ENCODE data around the gene POLR2E. TPM values are rescaled to one million over a fixed set of nuclear protein-coding genes. Genes with fewer than 3 reads are reported as not detected.

The POLR2E gene
- total RNA-seq, 6 donors from 2014 or later, result 50.0 to 176 (median 103) TPM

DNA sequence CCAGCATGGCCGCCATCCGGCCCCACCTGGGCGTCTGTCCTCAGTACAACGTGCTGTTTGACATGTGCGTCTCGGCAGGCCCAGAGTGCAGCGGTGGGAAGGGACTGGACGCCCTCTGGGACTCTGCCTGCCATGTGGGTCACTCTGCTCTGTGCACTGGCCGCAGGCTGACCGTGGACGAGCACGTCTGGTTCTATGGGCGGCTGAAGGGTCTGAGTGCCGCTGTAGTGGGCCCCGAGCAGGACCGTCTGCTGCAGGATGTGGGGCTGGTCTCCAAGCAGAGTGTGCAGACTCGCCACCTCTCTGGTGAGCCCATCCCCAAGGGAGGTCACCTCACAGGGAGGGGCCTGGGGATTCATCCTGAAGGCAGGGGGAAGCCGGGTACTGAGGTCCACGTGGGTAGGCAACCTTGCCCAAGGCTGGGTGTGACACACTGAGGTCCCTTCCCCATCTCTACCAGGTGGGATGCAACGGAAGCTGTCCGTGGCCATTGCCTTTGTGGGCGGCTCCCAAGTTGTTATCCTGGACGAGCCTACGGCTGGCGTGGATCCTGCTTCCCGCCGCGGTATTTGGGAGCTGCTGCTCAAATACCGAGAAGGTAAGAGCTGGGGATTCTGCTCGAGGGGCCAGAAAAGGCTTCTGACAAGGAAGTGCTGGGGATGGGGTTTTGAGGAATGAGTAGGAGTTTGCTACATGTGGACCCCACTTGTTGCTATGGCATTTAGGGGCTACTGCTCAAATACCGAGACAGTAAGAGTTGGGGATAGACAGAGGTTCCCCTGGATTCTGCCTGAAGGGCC, 44.0 kb downstream of the POLR2E start:
- H3K4me3 ChIP-seq, result no peak overlapping the region
- DNase-seq (peak in 1 of 2 donors; percentile 79), ATAC-seq (ENCODE audit: low FRiP score in 2 of 2) (no peak)
- H3K36me3 ChIP-seq, result peaks cover 0 to 16% (median 5%) of the 10 kb centered on the region in 4 donors
- TF ChIP-seq EP300 (IDR thresholded peaks at IDR 0.05), result no peak
- TF ChIP-seq POLR2AphosphoS5 (IDR thresholded peaks at IDR 0.05), result no peak
- no peak for TF ChIP-seq POLR2A (IDR thresholded peaks at IDR 0.05)
- TF ChIP-seq, protein P1, sequence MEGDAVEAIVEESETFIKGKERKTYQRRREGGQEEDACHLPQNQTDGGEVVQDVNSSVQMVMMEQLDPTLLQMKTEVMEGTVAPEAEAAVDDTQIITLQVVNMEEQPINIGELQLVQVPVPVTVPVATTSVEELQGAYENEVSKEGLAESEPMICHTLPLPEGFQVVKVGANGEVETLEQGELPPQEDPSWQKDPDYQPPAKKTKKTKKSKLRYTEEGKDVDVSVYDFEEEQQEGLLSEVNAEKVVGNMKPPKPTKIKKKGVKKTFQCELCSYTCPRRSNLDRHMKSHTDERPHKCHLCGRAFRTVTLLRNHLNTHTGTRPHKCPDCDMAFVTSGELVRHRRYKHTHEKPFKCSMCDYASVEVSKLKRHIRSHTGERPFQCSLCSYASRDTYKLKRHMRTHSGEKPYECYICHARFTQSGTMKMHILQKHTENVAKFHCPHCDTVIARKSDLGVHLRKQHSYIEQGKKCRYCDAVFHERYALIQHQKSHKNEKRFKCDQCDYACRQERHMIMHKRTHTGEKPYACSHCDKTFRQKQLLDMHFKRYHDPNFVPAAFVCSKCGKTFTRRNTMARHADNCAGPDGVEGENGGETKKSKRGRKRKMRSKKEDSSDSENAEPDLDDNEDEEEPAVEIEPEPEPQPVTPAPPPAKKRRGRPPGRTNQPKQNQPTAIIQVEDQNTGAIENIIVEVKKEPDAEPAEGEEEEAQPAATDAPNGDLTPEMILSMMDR (IDR thresholded peaks at IDR 0.05), result no peak
- no peaks in the 10 kb centered on the region for H3K4me1 ChIP-seq
- WGBS, 2 donors, result 87 to 95% methylated on average over 14 to 17 of the region's 31 CpGs
- no peak overlapping the region for H3K27ac ChIP-seq
- H3K27me3 ChIP-seq, result no peaks in the 10 kb centered on the region
- H3K9me3 ChIP-seq, result peaks cover 0 to 2% (median 0%) of the 10 kb centered on the region in 4 donors

DNA sequence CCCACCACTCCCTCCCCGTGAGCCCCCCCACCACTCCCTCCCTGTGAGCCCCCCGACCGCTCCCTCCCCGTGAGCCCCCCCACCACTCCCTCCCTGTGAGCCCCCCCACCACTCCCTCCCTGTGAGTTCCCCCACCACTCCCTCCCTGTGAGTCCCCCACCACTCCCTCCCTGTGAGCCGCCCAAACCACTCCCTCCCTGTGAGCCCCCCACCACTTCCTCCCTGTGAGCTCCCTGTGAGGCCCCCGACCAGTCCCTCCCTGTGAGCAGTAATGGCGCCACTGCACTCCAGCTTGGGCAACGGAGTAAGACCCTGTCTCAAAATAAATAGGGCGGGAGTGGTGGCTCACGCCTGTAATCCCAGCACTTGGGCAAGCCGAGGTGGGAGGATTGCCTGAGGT, 45.4 kb downstream of the POLR2E start:
- Histone ChIP-seq H3K4me3 (no peak overlapping the region), H3K9me3 (no peaks in the 10 kb centered on the region), H3K36me3 (peaks cover 0 to 13% (median 5%) of the 10 kb centered on the region in 4 donors), H3K4me1 (no peaks in the 10 kb centered on the region), H3K27me3 (no peaks in the 10 kb centered on the region), H3K27ac (no peak overlapping the region)
- DNase-seq, result no peak
- ATAC-seq (ENCODE audit: low FRiP score in 2 of 2), result no peak
- TF ChIP-seq POLR2A (IDR thresholded peaks at IDR 0.05), result no peak
- 53 to 65% methylated on average over 5 of the region's 11 CpGs for WGBS, 2 donors

DNA sequence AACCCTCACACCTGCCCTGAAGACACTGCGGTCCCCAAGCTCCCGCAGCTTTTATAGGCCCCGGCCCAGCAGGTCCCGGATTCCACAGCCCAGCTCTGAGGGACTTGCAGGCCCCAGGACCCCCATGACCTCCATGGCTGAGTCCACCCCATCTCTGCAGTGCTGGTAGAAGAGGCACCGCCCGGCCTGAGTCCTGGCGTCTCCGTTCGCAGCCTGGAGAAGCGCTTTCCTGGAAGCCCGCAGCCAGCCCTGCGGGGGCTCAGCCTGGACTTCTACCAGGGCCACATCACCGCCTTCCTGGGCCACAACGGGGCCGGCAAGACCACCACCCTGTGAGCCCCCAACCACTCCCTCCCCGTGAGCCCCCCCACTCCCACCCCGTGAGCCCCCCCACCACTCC, 46.1 kb downstream of the POLR2E start:
- Histone ChIP-seq H3K36me3 (peaks cover 0 to 14% (median 5%) of the 10 kb centered on the region in 4 donors), H3K27ac (no peak overlapping the region), H3K4me3 (no peak overlapping the region), H3K9me3 (no peaks in the 10 kb centered on the region), H3K27me3 (no peaks in the 10 kb centered on the region), H3K4me1 (no peaks in the 10 kb centered on the region)
- 94 to 96% methylated on average over 4 to 13 of the region's 17 CpGs for WGBS, 2 donors
- DNase-seq (peak in 1 of 2 donors; percentile 46), ATAC-seq (ENCODE audit: low FRiP score in 2 of 2) (no peak)
- TF ChIP-seq EP300 (IDR thresholded peaks at IDR 0.05), result no peak
- TF ChIP-seq, protein P1 (IDR thresholded peaks at IDR 0.05), result no peak
- no peak for TF ChIP-seq POLR2AphosphoS5 (IDR thresholded peaks at IDR 0.05)
- TF ChIP-seq POLR2A (IDR thresholded peaks at IDR 0.05), result no peak

DNA sequence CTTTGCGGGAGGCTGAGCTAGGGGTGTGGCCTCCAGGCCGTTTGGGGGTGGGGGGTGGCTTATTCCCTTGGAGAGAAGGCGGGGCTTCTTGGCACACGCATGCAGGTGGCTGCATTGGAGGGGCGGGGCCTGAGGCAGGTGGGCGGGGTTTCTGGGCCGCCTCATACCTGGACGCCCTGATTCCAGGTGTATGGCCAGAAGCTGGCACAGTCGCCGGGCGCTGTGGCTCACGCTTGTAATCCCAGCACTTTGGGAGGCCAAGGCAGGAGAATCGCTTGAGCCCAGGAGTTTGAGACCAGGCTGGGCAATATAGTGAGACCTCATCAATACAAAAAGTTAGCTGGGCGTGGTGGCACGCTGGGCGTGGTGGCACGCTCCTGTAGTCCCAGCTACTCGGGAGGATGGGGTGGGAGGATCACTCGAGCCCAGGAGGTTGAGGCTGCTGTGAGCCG, 47.5 kb downstream of the POLR2E start:
- ATAC-seq (ENCODE audit: low FRiP score in 2 of 2), result no peak
- H3K27me3 ChIP-seq, result no peaks in the 10 kb centered on the region

More for the DNA sequence above, 47.5 kb downstream of the POLR2E start:
- peak in 1 of 2 donors; percentile 84 for DNase-seq
- 63 to 86% methylated on average over 7 to 20 of the region's 20 CpGs for WGBS, 2 donors
- peaks cover 0 to 12% (median 5%) of the 10 kb centered on the region in 4 donors for H3K36me3 ChIP-seq
- no peak overlapping the region for H3K27ac ChIP-seq
- no peaks in the 10 kb centered on the region for H3K9me3 ChIP-seq
- peaks cover 0 to 3% (median 0%) of the 10 kb centered on the region in 4 donors for H3K4me1 ChIP-seq
- no peak overlapping the region for H3K4me3 ChIP-seq
- no peak for TF ChIP-seq POLR2AphosphoS5 (IDR thresholded peaks at IDR 0.05)
- TF ChIP-seq, protein P1 (IDR thresholded peaks at IDR 0.05), result no peak
- TF ChIP-seq POLR2A (IDR thresholded peaks at IDR 0.05), result no peak

All from upper lobe of left lung (tissue), 6 donors.